Activated gamma-delta T cell treated with anti-CD3 and anti-CD28 coated beads, Interleukin-2, amount 50 U/mL, for 16 hours (primary cell): ENCODE results near the gene SLC12A3.
"Not testable (repeated sequence)": the region's sequence is repeated elsewhere in the genome, so short reads cannot be mapped to it uniquely, and the experiment has no call there.

Source experiments
- DNase-seq: peaks from one replicate; pipeline ENCODE4 v3.0.0-alpha.2; 2020; ENCODE audit warnings: low read depth

Gene SLC12A3

GRCh38 chr16:56919099-56919800 lies 54.2 kb downstream of the SLC12A3 start:
- no peak for DNase-seq

- DNase-seq: no peak
These were observed 56.6 kb downstream of the SLC12A3 start for GRCh38 chr16:56921571-56921970.

GRCh38 chr16:56923481-56924091 lies 58.6 kb downstream of the SLC12A3 start:
- no peak for DNase-seq

GRCh38 chr16:56927471-56927870 lies 62.5 kb downstream of the SLC12A3 start:
- no peak for DNase-seq

GRCh38 chr16:56929639-56930038 lies 64.6 kb downstream of the SLC12A3 start:
- no peak for DNase-seq

GRCh38 chr16:56930486-56931270 lies 65.7 kb downstream of the SLC12A3 start:
- DNase-seq: no peak

GRCh38 chr16:56931271-56931891 lies 66.4 kb downstream of the SLC12A3 start:
- DNase-seq: no peak

- DNase-seq: peak; percentile 99
These were observed 67.1 kb downstream of the SLC12A3 start, which contains the start of gene HERPUD1 for GRCh38 chr16:56931892-56932720. Gene HERPUD1, plus strand, starts transcription at chr16:56932142. Its CDS starts 103 bp downstream, at chr16:56932245.

- peak; percentile 11 for DNase-seq
These were observed 68.0 kb downstream of the SLC12A3 start for GRCh38 chr16:56932721-56933619.

- DNase-seq: no peak
These were observed 69.0 kb downstream of the SLC12A3 start for GRCh38 chr16:56933828-56934598.

GRCh38 chr16:56934599-56935145 lies 69.7 kb downstream of the SLC12A3 start:
- DNase-seq: not testable (repeated sequence)

GRCh38 chr16:56935201-56935600 lies 70.2 kb downstream of the SLC12A3 start:
- no peak for DNase-seq

- no peak for DNase-seq
These were observed 71.5 kb downstream of the SLC12A3 start for GRCh38 chr16:56936491-56936890.

GRCh38 chr16:56936950-56937349 lies 71.9 kb downstream of the SLC12A3 start:
- no peak for DNase-seq

- peak; percentile 20 for DNase-seq
These were observed 73.9 kb downstream of the SLC12A3 start for GRCh38 chr16:56938664-56939513.

- DNase-seq: no peak
These were observed 74.8 kb downstream of the SLC12A3 start for GRCh38 chr16:56939801-56940200.

- no peak for DNase-seq
These were observed 76.1 kb downstream of the SLC12A3 start for GRCh38 chr16:56941092-56941491.

GRCh38 chr16:56941856-56942331 lies 76.9 kb downstream of the SLC12A3 start:
- DNase-seq: no peak
